ENCODE data around the gene TMEM171.

TMEM171 gene

DNA sequence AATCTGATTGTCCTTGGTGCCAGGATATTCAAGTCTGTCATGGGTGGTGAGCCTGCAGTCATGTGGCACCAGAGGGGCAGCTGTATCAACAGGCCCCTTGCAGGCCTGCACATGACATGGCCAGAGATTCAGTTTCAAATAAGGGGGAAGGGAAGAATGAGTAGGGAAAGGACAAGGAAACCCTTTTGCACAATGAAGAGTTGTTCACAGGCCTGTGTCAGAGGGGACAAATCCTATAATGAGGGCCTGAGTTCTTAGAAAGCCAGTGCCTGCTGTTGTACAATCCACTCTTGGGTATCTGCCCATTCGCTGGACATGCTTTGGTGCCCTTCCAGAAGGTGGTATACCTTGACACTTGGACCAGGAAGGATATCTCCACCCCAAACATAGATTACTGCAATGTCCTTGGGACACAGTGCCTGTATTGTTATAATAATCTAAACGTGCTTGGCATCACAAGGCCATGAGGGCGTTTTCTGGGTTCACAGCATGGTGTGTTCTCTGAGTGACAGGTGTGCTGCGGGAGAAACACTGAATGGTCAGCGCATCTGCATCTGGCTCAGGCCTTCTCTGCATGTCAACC lies 1.9 kb upstream of the TMEM171 start:
- H3K36me3 ChIP-seq (ENCODE audit: low read depth): no peaks in the 10 kb centered on the region
- no peak for ATAC-seq (ENCODE audit: low read depth)
- TF ChIP-seq, protein P1, sequence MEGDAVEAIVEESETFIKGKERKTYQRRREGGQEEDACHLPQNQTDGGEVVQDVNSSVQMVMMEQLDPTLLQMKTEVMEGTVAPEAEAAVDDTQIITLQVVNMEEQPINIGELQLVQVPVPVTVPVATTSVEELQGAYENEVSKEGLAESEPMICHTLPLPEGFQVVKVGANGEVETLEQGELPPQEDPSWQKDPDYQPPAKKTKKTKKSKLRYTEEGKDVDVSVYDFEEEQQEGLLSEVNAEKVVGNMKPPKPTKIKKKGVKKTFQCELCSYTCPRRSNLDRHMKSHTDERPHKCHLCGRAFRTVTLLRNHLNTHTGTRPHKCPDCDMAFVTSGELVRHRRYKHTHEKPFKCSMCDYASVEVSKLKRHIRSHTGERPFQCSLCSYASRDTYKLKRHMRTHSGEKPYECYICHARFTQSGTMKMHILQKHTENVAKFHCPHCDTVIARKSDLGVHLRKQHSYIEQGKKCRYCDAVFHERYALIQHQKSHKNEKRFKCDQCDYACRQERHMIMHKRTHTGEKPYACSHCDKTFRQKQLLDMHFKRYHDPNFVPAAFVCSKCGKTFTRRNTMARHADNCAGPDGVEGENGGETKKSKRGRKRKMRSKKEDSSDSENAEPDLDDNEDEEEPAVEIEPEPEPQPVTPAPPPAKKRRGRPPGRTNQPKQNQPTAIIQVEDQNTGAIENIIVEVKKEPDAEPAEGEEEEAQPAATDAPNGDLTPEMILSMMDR (IDR thresholded peaks at IDR 0.05; ENCODE audit: poor library complexity, severe bottlenecking): no peak
- peaks cover 20% of the 10 kb centered on the region for H3K4me1 ChIP-seq (ENCODE audit: insufficient read depth, poor library complexity, severe bottlenecking)
- no peaks in the 10 kb centered on the region for H3K9me3 ChIP-seq (ENCODE audit: severe bottlenecking)
- no peak for DNase-seq (ENCODE audit: low spot score)
- no peaks in the 10 kb centered on the region for H3K27me3 ChIP-seq (ENCODE audit: insufficient read depth, poor library complexity, severe bottlenecking)
- no peak overlapping the region for H3K27ac ChIP-seq (ENCODE audit: poor library complexity, severe bottlenecking)
- no peak overlapping the region for H3K4me3 ChIP-seq (ENCODE audit: severe bottlenecking)

DNA sequence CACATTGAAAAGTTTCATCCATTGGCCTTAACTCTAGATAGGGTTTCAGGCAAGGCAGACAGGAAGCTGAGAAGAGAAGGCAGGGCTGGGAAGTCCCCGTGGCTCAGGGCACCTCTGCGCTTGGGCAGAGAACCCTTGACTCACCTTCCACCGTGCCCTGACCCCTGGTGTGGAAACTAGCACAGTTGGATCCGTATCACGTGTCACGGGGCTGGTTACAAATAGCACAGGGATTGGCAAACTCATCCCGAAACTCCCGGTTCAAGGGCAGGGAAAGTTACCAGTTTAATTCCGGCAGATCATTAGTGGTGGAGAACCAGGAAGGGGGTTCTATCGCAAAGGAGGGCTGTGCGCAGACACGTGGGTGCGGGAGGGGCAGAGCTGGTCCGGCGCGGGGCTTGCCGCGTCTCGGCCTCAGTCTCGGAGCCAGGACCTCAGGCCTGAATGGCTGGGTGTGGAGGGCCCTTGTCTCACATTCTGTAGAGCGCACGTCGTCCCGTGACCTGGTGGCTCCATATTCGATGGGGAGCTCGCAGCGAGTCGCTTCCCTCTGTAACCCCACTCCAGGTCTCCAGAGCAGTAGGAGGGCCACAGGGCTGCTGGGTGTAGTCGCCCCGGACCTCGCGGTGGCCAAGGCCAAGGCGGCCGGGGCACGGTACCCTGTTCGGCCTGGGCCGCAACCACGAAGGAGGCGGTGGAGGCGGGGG lies 771 bp upstream of the TMEM171 start:
- H3K27me3 ChIP-seq (ENCODE audit: insufficient read depth, poor library complexity, severe bottlenecking): no peaks in the 10 kb centered on the region
- no peak for ATAC-seq (ENCODE audit: low read depth)

DNA sequence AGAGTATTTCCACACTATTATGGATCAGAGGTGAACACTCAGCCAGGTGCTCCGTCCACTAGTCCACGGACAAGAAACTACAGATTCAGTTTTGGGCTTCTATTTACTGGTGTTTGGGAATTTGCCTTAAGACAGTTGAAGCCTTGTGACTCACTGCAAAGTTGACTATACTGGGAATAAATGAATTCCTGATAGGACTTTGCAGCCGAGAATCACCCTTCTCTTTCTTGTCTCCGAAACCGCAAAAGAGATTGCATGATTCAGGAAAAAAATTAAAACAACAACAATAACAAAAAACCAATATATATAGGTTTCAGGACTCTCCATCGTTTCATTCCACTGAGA lies 716 bp downstream of the TMEM171 start:
- TF ChIP-seq, protein P1 (IDR thresholded peaks at IDR 0.05; ENCODE audit: poor library complexity, severe bottlenecking): no peak
- peaks cover 20% of the 10 kb centered on the region for H3K4me1 ChIP-seq (ENCODE audit: insufficient read depth, poor library complexity, severe bottlenecking)
- H3K27me3 ChIP-seq (ENCODE audit: insufficient read depth, poor library complexity, severe bottlenecking): no peaks in the 10 kb centered on the region

More for the DNA sequence above, 771 bp upstream of the TMEM171 start:
- Histone ChIP-seq H3K36me3 (ENCODE audit: low read depth) (no peaks in the 10 kb centered on the region), H3K4me1 (ENCODE audit: insufficient read depth, poor library complexity, severe bottlenecking) (peaks cover 20% of the 10 kb centered on the region), H3K9me3 (ENCODE audit: severe bottlenecking) (no peaks in the 10 kb centered on the region), H3K4me3 (ENCODE audit: severe bottlenecking) (no peak overlapping the region), H3K27ac (ENCODE audit: poor library complexity, severe bottlenecking) (no peak overlapping the region)
- no peak for DNase-seq (ENCODE audit: low spot score)
- TF ChIP-seq, protein P1 (IDR thresholded peaks at IDR 0.05; ENCODE audit: poor library complexity, severe bottlenecking): no peak

DNA sequence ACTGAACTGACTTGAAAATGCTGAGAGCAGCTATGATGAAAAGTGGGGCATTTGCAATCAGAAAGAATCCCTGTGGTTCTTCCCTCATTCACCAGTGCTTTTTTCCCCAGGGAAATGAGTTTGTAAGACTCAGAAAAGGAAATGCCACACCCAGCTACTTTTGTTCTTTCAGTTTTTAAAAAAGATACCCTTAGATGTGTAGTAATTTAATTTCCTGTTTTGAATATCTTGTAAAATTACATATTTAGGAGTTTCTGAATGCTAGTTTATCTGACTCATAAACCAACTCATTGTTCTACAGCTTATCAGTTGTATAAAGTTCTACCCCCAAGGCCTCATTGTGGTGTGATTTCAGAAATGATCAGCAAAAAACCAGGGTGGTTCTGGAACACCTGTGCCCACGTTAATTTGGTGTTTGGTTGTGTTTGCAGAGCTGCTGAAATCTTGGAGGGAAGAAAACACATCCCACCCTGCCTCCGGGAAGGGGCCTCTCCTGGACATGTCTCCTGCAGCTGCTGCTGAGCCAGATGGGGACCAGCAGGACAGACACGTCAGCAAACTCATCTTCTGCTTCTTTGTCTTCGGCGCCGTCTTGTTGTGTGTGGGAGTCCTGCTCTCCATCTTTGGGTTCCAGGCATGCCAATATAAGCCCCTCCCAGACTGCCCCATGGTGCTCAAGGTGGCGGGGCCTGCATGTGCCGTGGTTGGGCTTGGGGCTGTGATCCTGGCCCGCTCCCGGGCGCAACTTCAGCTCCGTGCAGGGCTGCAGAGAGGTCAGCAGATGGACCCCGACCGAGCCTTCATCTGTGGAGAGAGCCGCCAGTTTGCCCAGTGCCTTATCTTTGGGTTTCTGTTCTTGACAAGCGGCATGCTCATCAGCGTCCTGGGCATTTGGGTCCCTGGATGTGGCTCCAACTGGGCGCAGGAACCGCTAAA lies 2.8 kb downstream of the TMEM171 start:
- DNase-seq (ENCODE audit: low spot score): no peak
- no peak overlapping the region for H3K4me3 ChIP-seq (ENCODE audit: severe bottlenecking)
- H3K36me3 ChIP-seq (ENCODE audit: low read depth): no peaks in the 10 kb centered on the region
- H3K9me3 ChIP-seq (ENCODE audit: severe bottlenecking): no peaks in the 10 kb centered on the region
- TF ChIP-seq, protein P1 (IDR thresholded peaks at IDR 0.05; ENCODE audit: poor library complexity, severe bottlenecking): no peak
- peak; percentile 25; the same call in 2 of the 3 replicates for ATAC-seq (ENCODE audit: low read depth)
- H3K4me1 ChIP-seq (ENCODE audit: insufficient read depth, poor library complexity, severe bottlenecking): peaks cover 20% of the 10 kb centered on the region
- H3K27me3 ChIP-seq (ENCODE audit: insufficient read depth, poor library complexity, severe bottlenecking): no peaks in the 10 kb centered on the region
- peak overlapping the region; percentile 53 for H3K27ac ChIP-seq (ENCODE audit: poor library complexity, severe bottlenecking)

More for the DNA sequence above, 716 bp downstream of the TMEM171 start:
- DNase-seq (ENCODE audit: low spot score) (no peak), ATAC-seq (ENCODE audit: low read depth) (peak; percentile 11; the same call in 1 of the 3 replicates)
- Histone ChIP-seq H3K4me3 (ENCODE audit: severe bottlenecking) (peak overlapping the region; percentile 43), H3K27ac (ENCODE audit: poor library complexity, severe bottlenecking) (no peak overlapping the region), H3K9me3 (ENCODE audit: severe bottlenecking) (no peaks in the 10 kb centered on the region), H3K36me3 (ENCODE audit: low read depth) (no peaks in the 10 kb centered on the region)

Data from RWPE2 (cell line).